ENCODE data around the gene MYO5A. TPM values are rescaled to one million over a fixed set of nuclear protein-coding genes. Genes with fewer than 3 reads are reported as not detected.
A peak's percentile ranks its signal among the peaks of the same experiment; 100 is the strongest.

The MYO5A gene
- total and polyA plus RNA-seq, 9 of the 15 experiments (the other 6 are each of a cell fraction or from before 2014, with no cell fraction given) = 0.03 to 0.82 (median 0.40) TPM

DNA sequence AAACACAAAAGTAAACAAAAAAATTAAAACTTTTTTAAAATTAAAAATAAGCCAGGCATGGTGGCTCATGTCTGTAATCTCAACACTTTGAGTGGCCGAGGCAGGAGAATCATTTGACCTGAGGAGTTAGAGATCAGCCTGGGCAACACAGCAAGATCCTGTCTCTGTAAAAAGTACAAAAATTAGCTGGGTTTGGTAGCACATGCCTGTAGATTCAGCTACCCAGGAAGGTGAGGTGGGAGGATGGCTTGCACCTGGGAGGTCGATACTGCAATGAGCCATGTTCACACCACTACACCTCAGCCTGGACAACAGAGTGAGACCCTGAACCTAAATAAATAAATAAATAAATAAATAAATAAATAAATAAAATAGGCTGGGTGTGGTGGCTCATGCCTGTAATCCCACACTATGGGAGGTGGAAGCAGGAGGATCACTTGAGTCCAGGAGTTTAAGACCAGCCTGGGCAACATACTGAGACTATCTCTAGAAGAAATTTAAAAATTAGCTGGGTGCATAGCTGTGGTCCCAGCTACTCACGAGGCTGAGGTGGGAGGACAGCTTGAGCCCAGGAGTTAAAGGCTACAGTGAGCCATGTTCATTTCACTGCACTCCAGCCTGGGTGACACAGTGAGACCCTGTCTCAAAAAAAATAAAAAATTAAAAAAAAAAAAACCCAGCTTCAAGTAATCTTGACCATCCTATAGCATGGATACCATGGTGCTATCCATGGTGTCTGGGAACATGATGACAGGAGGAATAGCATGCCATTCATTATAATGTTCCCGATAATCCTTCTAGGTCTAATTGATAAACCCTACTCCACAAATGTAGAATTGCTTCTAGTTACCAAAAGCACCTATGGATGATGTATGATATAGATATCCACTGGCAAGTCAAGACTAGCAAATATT, 4.2 kb downstream of the MYO5A start:
- intact Hi-C loops (cut with micrococcal nuclease) = loop anchor here (5.0 to 10.0 kb wide), 2 partner anchors 43 to 210 kb away; partner anchors contain the start of gene ARPP19
- Histone ChIP-seq H4K20me1 (replicated peaks; ENCODE audit: control insufficient read depth, insufficient read depth, low read length) (peaks cover 8% of the 10 kb centered on the region; the same call in 1 of the 2 replicates), H3K9ac (ENCODE audit: insufficient read depth in 1 of 2, low read depth in 2 of 2, low read length in 2 of 2) (no peak overlapping the region), H3K4me3 (no peak overlapping the region), H3K4me1 (replicated peaks in 1 of 2; ENCODE audit: control insufficient read depth in 2 of 2, insufficient read depth in 2 of 2, low read length in 2 of 2) (peaks cover 0 to 14% of the 10 kb centered on the region in 2 experiments; a peak in 3 of 5 replicates), H3K4me2 (ENCODE audit: insufficient read depth, low read length) (no peak overlapping the region), H3K36me3 (ENCODE audit: control insufficient read depth, insufficient read depth, low read length) (no peaks in the 10 kb centered on the region), H3K27me3 (ENCODE audit: control insufficient read depth in 2 of 2, insufficient read depth in 2 of 2, low read length in 2 of 2) (peaks cover 17 to 22% of the 10 kb centered on the region in 2 experiments), H3K79me2 (ENCODE audit: control insufficient read depth, insufficient read depth, low read length) (no peaks in the 10 kb centered on the region), H2AFZ (ENCODE audit: low read depth, low read length) (no peak overlapping the region), H3K27ac (ENCODE audit: extremely low read depth, low read depth, low read length) (no peak overlapping the region), H3K9me1 (ENCODE audit: control insufficient read depth, insufficient read depth, low read length) (no peaks in the 10 kb centered on the region), H3K9me3 (replicated peaks; ENCODE audit: control insufficient read depth, insufficient read depth, low read depth, low read length) (no peaks in the 10 kb centered on the region)
- FAIRE-seq = no peak
- ATAC-seq = no peak
- no TSS peak for BruUV-seq (replicated peaks)
- 1% methylated on average over 4 of the region's 4 CpGs for whole genome bisulfite sequencing (ENCODE audit: insufficient coverage, low coverage, missing lambda C conversion rate)
- no peak for DNase-seq (ENCODE audit: extremely low read depth in 1 of 4, low spot score in 3 of 4)
- ChIA-PET CTCF (ENCODE audit: low intra/inter-chr PET ratio) (no interaction called here), POLR2A (interaction anchor here (0.6 to 1.6 kb wide), 2 partner anchors 13 to 911 kb away, joined by 3 to 4 read pairs; no protein-coding TSS in a partner anchor)
- in situ Hi-C loops (cut with MboI) = no loop called here
- peak; percentile 62 for TF ChIP-seq ZNF121 (CRISPR knock-in tag; conservative IDR thresholded peaks at IDR 0.05)
- no peak for TF ChIP-seq TAF1 (IDR thresholded peaks at IDR 0.05; ENCODE audit: control insufficient read depth, extremely low read depth, insufficient read depth, low read length, severe bottlenecking)

GRCh38 chr15:52523647-52524046, 5.0 kb downstream of the MYO5A start:
- no peak overlapping the region for H3K4me2 ChIP-seq (ENCODE audit: insufficient read depth, low read length)
- H4K20me1 ChIP-seq (replicated peaks; ENCODE audit: control insufficient read depth, insufficient read depth, low read length) = peaks cover 8% of the 10 kb centered on the region; the same call in 1 of the 2 replicates
- H3K4me1 ChIP-seq (replicated peaks in 1 of 2; ENCODE audit: control insufficient read depth in 2 of 2, insufficient read depth in 2 of 2, low read length in 2 of 2) = peaks cover 0 to 7% of the 10 kb centered on the region in 2 experiments; a peak in 2 of 5 replicates
- intact Hi-C loops (cut with micrococcal nuclease) (loop anchor here (10.0 kb wide), 1 partner anchor 211 kb away; no protein-coding TSS in a partner anchor), in situ Hi-C loops (cut with MboI) (no loop called here)
- H3K36me3 ChIP-seq (ENCODE audit: control insufficient read depth, insufficient read depth, low read length) = no peaks in the 10 kb centered on the region
- H3K79me2 ChIP-seq (ENCODE audit: control insufficient read depth, insufficient read depth, low read length) = no peaks in the 10 kb centered on the region
- no peak for DNase-seq (ENCODE audit: extremely low read depth in 1 of 4, low spot score in 3 of 4)
- 0% methylated on average over 4 of the region's 5 CpGs for WGBS (ENCODE audit: insufficient coverage, low coverage, missing lambda C conversion rate)
- no peak overlapping the region for H3K4me3 ChIP-seq
- H3K27me3 ChIP-seq (ENCODE audit: control insufficient read depth in 2 of 2, insufficient read depth in 2 of 2, low read length in 2 of 2) = peaks cover 18 to 19% of the 10 kb centered on the region in 2 experiments
- no peak overlapping the region for H3K9ac ChIP-seq (ENCODE audit: insufficient read depth in 1 of 2, low read depth in 2 of 2, low read length in 2 of 2)
- no peaks in the 10 kb centered on the region for H3K9me1 ChIP-seq (ENCODE audit: control insufficient read depth, insufficient read depth, low read length)
- POLR2A ChIA-PET = interaction anchor here (0.7 to 1.6 kb wide), 2 partner anchors 12 to 15 kb away, joined by 3 to 4 read pairs; no protein-coding TSS in a partner anchor
- H2AFZ ChIP-seq (ENCODE audit: low read depth, low read length) = no peak overlapping the region
- H3K27ac ChIP-seq (ENCODE audit: extremely low read depth, low read depth, low read length) = no peak overlapping the region
- ATAC-seq = no peak
- CTCF ChIA-PET (ENCODE audit: low intra/inter-chr PET ratio) = no interaction called here
- no peak for FAIRE-seq
- no peaks in the 10 kb centered on the region for H3K9me3 ChIP-seq (replicated peaks; ENCODE audit: control insufficient read depth, insufficient read depth, low read depth, low read length)
- no TSS peak for BruUV-seq (replicated peaks)
- TF ChIP-seq GTF2F1 (IDR thresholded peaks at IDR 0.05; ENCODE audit: low read depth, low read length) = no peak
- no peak for TF ChIP-seq ZNF561 (CRISPR knock-in tag; conservative IDR thresholded peaks at IDR 0.05)
- no peak for TF ChIP-seq PATZ1 (CRISPR knock-in tag; IDR thresholded peaks at IDR 0.05; ENCODE audit: borderline replicate concordance)

Measured in K562 (cell line).